Activated CD8-positive, alpha-beta memory T cell treated with anti-CD3 and anti-CD28 coated beads for 4 hours (primary cell): ENCODE measurements around the gene ZNF776.
"Not testable (repeated sequence)": the region's sequence is repeated elsewhere in the genome, so short reads cannot be mapped to it uniquely, and the experiment has no call there.

ENCODE experiments used
- DNase-seq, 2 donors: peaks; one replicate each; pipeline ENCODE4 v3.0.0-alpha.2; 2020; ENCODE audit warnings: low read depth in 2 of 2

ZNF776 gene

DNA sequence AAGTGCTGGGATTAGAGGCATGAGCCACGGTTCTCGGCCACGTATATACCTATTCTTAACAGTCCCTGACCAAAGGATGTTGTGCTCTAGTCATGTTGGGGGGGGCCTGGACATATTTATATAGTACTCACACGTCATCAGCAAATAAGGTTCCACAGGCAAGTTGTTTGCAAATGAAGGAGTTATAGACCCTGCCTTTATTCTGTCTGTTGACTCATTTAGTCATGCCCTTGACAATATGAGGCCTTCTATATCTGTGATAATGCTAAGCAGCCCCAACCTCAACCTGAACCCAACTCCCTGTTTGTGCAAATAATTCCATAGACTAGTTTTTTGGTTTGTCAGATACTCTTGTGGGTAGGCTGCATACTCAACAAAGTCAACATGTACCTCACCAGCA, 31.7 kb downstream of the ZNF776 start:
- DNase-seq = no peak

GRCh38 chr19:57779220-57779845, 32.7 kb downstream of the ZNF776 start:
- no peak for DNase-seq

- DNase-seq = no peak
These were observed 39.7 kb downstream of the ZNF776 start for GRCh38 chr19:57786286-57786685.

DNA sequence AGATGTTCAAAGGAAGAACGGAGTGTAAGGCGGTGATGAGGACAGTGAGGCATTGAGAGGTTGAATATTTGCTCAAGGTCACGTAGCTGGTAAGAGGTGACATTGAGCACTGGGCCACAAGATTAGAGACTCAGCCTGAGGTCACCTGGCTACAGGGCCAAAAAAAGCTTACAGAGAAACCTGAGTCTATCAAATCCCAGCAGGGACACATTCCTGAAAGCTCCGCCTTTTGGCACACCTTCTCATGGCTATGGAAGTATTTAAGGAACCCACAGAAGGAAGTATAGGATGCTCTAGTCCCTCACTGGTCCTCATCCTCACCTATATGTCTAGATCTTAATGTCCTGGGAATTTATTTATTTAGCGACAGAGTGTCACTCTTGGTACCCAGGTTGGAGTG, 40.3 kb downstream of the ZNF776 start:
- DNase-seq = no peak

- no peak for DNase-seq
These were observed 41.6 kb downstream of the ZNF776 start for GRCh38 chr19:57788114-57788692.

DNA sequence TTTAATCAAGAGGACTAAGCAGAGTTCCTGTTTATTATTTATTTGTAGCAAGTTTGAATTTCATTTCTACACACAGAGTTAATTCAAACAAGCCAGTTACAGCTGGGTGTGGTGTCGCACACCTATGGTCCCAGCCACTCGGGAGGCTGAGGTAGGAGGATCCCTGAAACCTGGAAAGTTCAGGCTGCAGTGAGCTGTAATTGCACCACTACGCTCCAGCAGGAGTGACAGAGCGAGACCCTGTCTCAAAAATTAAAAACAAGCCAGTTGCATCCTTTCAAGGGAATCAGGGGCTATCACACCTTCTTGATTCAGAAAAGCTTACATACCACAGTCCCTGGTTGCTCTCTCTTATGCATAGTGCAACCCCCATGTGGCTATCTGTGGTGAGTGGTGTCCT, 42.7 kb downstream of the ZNF776 start:
- no peak for DNase-seq

GRCh38 chr19:57796580-57796979, 50.0 kb downstream of the ZNF776 start:
- DNase-seq = not testable (repeated sequence)

DNA sequence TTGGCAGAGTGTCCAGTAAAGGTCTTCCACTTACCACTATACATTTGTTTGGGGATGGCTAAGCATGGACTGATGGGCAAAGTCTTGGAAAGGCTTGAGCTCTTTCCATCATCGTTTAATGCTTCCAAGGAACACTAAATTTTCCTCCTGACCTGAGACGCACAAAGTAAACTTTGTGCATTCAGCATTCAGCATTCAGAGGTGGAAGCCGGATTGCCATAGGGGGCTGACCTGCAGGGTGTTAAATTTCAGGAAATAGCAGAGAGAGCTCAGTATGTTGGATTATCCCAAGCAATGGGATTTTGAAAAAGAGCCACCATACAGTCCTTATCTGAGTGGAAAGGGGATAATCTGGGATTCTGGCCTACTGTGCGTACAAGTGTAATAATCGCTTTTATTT, 54.1 kb downstream of the ZNF776 start:
- DNase-seq = no peak

DNA sequence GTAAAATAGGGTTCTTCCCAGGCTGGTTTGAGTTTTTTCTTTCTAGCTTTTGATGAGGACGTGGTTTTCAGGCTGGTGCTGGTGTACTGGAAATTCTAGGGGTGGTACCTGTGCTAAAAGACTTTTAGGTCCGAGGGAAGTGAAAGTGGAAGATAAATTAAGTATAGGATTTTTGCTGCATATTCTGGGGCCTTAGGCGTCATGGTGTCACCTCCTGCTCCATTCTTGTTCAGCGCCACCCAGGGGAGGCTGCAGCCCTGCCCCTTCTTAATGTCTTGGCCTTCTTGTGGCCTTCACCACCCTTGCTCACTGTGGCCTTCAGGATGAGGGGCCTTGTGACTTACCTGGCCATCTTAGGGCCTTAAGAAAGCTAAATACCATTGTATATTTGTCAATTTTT, 55.7 kb downstream of the ZNF776 start:
- DNase-seq = no peak

GRCh38 chr19:57803265-57803593, 56.6 kb downstream of the ZNF776 start:
- no peak for DNase-seq

DNA sequence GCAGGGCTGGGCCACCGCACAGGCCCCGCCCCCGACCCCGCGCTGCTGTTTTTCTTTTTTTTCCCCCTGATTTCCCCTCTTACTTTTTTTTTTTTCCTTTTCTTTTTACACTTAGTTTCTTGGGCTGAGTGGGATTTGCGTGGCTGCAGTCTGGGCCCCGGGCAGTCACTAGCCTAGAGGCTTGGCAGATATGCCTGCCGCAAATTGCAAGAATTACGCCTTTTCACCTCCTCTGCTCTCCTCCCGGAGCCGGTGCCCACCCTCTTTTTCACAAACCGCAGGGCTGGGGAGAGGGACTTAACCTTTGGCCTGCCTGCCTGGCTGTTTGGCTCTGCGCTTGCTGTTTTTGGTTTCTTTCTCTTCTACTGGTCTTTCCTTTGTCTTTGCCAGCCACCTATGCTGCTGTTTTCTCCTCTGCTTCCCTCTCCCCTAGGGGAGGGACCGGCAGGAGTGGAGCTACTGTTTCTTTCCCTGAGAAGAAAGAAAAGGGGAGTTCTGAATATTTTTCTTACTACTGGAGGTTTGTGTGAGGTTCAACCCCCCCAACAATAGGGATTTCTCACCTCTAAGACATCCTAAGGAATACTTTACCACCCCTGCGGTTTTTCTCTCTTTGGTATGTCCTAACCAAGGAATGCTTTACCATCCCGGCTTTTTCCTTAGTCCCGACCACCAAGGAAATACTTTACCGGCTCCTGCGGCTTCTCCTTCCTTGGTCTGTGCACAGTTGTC, 57.1 kb downstream of the ZNF776 start:
- no peak for DNase-seq

DNA sequence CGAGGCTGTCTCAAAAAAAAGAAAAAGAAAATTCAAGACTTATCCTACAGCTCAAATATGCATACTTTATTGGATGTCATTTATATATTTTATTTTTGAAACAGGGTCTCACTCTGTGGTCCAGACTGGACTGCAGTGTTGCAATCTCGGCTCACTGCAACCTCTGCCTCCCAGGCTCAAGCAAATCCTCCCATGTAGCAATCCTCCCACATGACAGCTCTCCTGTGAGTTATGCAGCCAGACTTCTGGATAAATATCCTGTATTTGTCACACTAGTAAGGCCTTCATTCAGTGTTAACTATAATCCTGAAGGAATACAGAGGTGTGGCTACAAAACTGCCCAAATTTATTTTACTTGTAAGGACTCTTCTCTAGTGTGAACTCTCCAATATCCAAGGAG, 60.9 kb downstream of the ZNF776 start:
- no peak for DNase-seq
